HG03442 (cell line): ENCODE measurements around the gene TMEM150B.

Source experiments
- ATAC-seq: cut with Tn5 transposase; IDR thresholded peaks from one replicate; pipeline ENCODE4 v1.9.1; 2021; ENCODE audit warnings: mild to moderate bottlenecking, moderate library complexity; ENCODE audit not compliant: unreplicated experiment

Gene TMEM150B

GRCh38 chr19:55308281-55308680 lies 16.9 kb downstream of the TMEM150B start:
- no peak for ATAC-seq

- no peak for ATAC-seq
Measured at GRCh38 chr19:55306712-55307111, 18.4 kb downstream of the TMEM150B start.

- ATAC-seq: no peak
Measured at GRCh38 chr19:55305983-55306562, 19.1 kb downstream of the TMEM150B start.

GRCh38 chr19:55305491-55305890 lies 19.6 kb downstream of the TMEM150B start:
- ATAC-seq: no peak

- ATAC-seq: no peak
Measured at GRCh38 chr19:55304980-55305379, 20.2 kb downstream of the TMEM150B start.

GRCh38 chr19:55304279-55304978 lies 20.7 kb downstream of the TMEM150B start:
- no peak for ATAC-seq

GRCh38 chr19:55303477-55303876 lies 21.7 kb downstream of the TMEM150B start:
- no peak for ATAC-seq

- ATAC-seq: no peak
Measured at GRCh38 chr19:55302318-55302703, 22.8 kb downstream of the TMEM150B start.

- ATAC-seq: peak; percentile 84
Measured at GRCh38 chr19:55301459-55302317, 23.5 kb downstream of the TMEM150B start.

GRCh38 chr19:55300886-55301458 lies 24.2 kb downstream of the TMEM150B start:
- no peak for ATAC-seq

- ATAC-seq: no peak
Measured at GRCh38 chr19:55299991-55300390, 25.1 kb downstream of the TMEM150B start.

- ATAC-seq: no peak
Measured at GRCh38 chr19:55297267-55297666, 27.9 kb downstream of the TMEM150B start.

GRCh38 chr19:55289117-55289796 lies 35.9 kb downstream of the TMEM150B start:
- no peak for ATAC-seq

GRCh38 chr19:55287361-55288079 lies 37.6 kb downstream of the TMEM150B start:
- no peak for ATAC-seq

- no peak for ATAC-seq
Measured at GRCh38 chr19:55285229-55285890, 39.8 kb downstream of the TMEM150B start.

GRCh38 chr19:55284405-55285058 lies 40.6 kb downstream of the TMEM150B start:
- ATAC-seq: no peak

- no peak for ATAC-seq
Measured at GRCh38 chr19:55283548-55284377, 41.4 kb downstream of the TMEM150B start, which contains the start of gene BRSK1. TSS of gene BRSK1 (plus strand) at chr19:55283997. CDS start at chr19:55284443, 446 bp downstream.
